Right atrium auricular region (tissue), 2 donors: Measurements from ENCODE around the gene CCL21. TPM values are rescaled to one million over a fixed set of nuclear protein-coding genes. Genes with fewer than 3 reads are reported as not detected.
A peak's percentile ranks its signal among the peaks of the same experiment; 100 is the strongest.

Experiments
- DNase-seq: peaks from one replicate; pipeline ENCODE4 v3.0.0-alpha.2; 2019; ENCODE audit warnings: low spot score
- H3K27ac ChIP-seq, 2 donors: fragments of 200-600 bp; sonication (generic); 1 replicate in 1 of 2; 2 replicates in 1 of 2; pipeline ENCODE4 v1.5.1; 2016 to 2019
- H3K27me3 ChIP-seq, 2 donors: fragments of 200-600 bp; sonication (generic); one replicate each; pipeline versions ENCODE4 v1.5.1 to v1.6.0; 2017 to 2019
- H3K36me3 ChIP-seq: fragments of 200-600 bp; sonication (generic); one replicate; pipeline ENCODE4 v1.5.1; 2016
- H3K4me1 ChIP-seq, 2 donors: fragments of 200-600 bp; sonication (generic); one replicate each; pipeline versions ENCODE4 v1.5.1 to v1.6.0; 2017 to 2019
- H3K4me3 ChIP-seq, 2 donors: fragments of 200-600 bp; sonication (generic); 1 replicate in 1 of 2; 2 replicates in 1 of 2; pipeline ENCODE4 v1.5.1; 2017 to 2019; ENCODE audit warnings: mild to moderate bottlenecking in 1 of 2, moderate library complexity in 1 of 2
- H3K9me3 ChIP-seq, 2 donors: fragments of 200-600 bp; sonication (generic); one replicate each; pipeline ENCODE4 v1.5.1; 2019
- total RNA-seq, 2 donors: library from RNA; depleted of rRNA; stranded (reverse); fragments of >200 nt; gene quantifications; one replicate each; pipeline ENCODE4 v1.1.0, GENCODE V29; 2016
- TF ChIP-seq, protein P1 (sequence below), 2 donors: fragments of 200-600 bp; sonication (generic); IDR thresholded peaks; one replicate each; pipeline ENCODE4 v1.5.1; 2019; ENCODE audit warnings: antibody characterized with exemption in 2 of 2

CCL21 gene
- total RNA-seq, 2 donors from 2014 or later, result 2.9 to 26.5 TPM

DNA sequence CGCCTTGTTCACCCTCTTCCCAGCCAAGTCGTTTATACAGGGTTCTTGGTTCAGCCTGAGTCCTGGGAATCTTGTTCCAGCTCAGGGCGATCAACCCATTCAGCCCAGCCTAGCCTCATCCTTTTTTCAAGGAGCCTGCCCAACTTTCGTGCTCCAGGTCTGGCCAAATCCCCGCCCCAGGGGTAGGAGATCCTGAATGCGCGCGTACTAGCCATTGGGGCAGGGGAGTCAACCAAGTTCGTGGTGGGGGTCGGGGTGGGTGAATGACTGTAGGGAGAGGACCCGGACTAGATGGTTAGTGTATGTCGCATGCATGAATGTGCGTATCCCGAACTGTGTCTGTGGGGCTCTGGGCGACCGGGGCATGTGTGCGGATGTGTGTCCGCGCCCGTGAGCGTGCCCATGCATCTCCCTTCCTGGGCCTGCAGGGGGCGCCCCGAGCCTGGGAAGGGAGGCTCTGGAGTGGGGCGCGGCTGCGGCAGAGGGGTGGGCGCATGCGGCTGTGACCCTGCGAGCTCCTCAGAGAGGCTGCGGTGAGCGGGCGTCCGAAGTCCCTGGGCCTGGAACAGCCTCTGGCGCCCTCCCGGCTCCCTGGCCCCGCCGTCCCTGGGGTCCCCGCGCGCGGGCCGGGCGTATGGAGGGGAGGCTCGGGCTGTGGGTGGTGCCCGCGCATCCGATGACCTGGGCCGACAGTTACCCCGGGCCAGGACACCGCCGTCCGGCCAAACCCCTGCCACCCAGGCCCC is 8.7 kb downstream of the CCL21 start:
- Histone ChIP-seq H3K27ac (peak overlapping the region; percentile 79 to 82), H3K4me1 (peaks cover 0 to 9% of the 10 kb centered on the region in 2 donors), H3K36me3 (no peaks in the 10 kb centered on the region), H3K9me3 (no peaks in the 10 kb centered on the region), H3K27me3 (no peaks in the 10 kb centered on the region), H3K4me3 (peak overlapping the region; percentile 62 to 86)
- peak; percentile 77 for DNase-seq
- TF ChIP-seq, protein P1, sequence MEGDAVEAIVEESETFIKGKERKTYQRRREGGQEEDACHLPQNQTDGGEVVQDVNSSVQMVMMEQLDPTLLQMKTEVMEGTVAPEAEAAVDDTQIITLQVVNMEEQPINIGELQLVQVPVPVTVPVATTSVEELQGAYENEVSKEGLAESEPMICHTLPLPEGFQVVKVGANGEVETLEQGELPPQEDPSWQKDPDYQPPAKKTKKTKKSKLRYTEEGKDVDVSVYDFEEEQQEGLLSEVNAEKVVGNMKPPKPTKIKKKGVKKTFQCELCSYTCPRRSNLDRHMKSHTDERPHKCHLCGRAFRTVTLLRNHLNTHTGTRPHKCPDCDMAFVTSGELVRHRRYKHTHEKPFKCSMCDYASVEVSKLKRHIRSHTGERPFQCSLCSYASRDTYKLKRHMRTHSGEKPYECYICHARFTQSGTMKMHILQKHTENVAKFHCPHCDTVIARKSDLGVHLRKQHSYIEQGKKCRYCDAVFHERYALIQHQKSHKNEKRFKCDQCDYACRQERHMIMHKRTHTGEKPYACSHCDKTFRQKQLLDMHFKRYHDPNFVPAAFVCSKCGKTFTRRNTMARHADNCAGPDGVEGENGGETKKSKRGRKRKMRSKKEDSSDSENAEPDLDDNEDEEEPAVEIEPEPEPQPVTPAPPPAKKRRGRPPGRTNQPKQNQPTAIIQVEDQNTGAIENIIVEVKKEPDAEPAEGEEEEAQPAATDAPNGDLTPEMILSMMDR (IDR thresholded peaks at IDR 0.05), result peak; percentile 95 to 96

DNA sequence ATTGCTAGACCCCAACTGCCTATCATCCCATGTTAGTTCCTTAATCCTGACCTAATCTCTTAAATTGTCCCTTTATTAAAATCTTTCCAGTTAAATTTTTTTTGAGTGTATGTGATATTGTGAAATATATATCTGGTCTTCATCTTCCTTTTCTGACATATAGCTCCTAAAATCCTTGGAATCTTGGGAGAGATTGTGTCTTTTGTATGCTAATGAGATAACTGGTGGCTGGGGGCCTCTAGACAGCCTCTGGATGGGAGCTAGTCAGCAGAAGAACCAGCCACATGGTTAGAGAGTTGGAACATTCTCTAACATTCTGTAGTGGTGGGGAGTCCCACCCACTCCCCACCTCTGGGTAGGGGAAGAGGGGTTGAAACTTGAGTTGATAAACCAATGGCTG is 15.1 kb downstream of the CCL21 start:
- Histone ChIP-seq H3K36me3 (no peaks in the 10 kb centered on the region), H3K27me3 (no peaks in the 10 kb centered on the region), H3K9me3 (no peaks in the 10 kb centered on the region), H3K4me1 (no peaks in the 10 kb centered on the region), H3K4me3 (no peak overlapping the region), H3K27ac (no peak overlapping the region)
- DNase-seq, result no peak
- TF ChIP-seq, protein P1 (IDR thresholded peaks at IDR 0.05), result no peak

DNA sequence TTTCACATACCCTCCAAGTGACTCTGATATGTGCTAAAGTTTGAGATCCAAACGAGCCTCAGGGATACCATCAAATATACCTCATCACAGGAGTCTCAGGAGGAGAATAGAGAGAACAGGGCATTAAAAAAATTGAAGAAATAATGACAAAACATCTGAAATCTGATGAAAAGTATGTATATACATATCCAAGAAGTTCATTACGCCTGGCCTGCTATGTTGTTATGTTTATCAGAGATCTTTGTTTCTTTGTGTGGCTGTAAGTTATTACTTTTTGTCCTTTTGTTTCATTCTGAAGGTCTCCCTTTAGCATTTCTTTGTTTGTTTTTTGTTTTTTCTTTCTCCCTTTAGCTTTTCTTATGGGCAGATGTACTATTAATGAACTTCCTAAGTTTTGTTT is 16.4 kb downstream of the CCL21 start:
- no peak for DNase-seq
- H3K27me3 ChIP-seq, result no peaks in the 10 kb centered on the region
- no peak overlapping the region for H3K27ac ChIP-seq
- H3K9me3 ChIP-seq, result no peaks in the 10 kb centered on the region
- H3K36me3 ChIP-seq, result no peaks in the 10 kb centered on the region
- H3K4me1 ChIP-seq, result no peaks in the 10 kb centered on the region
- H3K4me3 ChIP-seq, result no peak overlapping the region
- TF ChIP-seq, protein P1 (IDR thresholded peaks at IDR 0.05), result no peak

DNA sequence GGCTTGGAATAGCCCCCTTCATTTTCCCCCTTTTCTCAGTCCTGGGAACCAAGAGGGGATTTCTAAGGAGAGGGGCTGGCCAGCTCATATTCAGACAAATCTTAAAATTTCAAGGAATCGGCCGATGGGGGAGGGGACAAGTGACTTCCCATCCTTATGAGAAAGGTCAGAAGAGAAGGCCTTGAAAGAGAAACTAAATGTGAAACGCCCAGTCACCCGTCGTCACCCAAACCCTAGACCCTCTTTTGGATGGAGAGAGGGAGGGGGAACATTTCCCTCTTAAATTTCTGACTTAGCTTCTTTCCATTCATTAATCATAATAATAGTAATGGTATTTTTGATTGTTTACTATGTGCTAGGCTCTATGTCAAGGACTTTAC is 18.0 kb downstream of the CCL21 start:
- H3K27ac ChIP-seq, result no peak overlapping the region
- no peak overlapping the region for H3K4me3 ChIP-seq
- H3K4me1 ChIP-seq, result no peaks in the 10 kb centered on the region
- H3K36me3 ChIP-seq, result no peaks in the 10 kb centered on the region
- no peak for DNase-seq
- no peaks in the 10 kb centered on the region for H3K27me3 ChIP-seq
- H3K9me3 ChIP-seq, result no peaks in the 10 kb centered on the region
- TF ChIP-seq, protein P1 (IDR thresholded peaks at IDR 0.05), result no peak

DNA sequence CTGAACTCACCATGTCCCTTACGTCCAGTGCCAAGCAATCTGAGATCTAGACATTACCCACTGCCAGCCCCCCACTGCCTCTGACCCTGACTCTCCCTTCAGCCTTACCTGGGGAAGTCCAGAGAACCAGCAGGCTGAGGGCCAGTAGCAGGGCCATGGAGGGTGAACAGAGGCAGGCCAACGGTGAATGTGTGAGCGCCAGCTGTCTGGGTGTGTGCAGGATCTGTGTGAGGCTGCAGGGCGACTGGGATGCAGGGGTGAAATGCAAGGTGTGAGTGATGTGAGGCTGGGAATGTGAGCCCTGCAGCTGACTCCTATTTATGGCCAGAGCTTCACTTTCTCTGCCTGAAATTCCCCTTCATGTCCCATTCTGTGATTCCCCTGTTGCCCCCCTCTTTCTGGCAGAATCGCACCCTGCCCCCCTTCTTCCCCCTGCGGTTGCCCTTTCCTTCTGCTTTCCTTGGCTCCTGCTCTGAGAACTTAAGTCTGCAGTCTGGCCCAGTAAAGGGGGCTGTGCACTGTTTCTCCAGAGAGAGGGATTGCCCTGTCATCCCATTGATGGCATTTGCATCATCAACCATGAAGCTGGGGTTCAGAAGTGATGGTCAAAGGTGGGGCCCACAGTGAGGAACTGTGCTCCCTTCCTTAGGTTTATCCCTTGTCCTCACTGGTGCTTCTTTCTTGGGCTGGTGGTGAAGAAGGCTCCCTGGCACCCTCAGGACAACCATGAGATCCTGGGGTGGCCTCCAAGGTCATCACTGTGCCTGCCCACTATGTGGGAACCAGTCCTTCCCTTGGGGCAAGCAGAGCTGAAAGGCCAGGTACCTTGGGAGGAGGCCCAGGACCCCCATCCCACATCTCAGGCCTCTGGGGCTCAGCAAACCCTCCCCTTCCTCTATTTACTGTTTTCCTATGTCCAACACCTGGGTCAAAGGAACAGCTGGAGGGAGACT is 18.7 kb downstream of the CCL21 start, which contains the start of gene CCL19:
TSS of gene CCL19 (minus strand) at position 294 of the 953 bp plus-strand sequence. CDS start at position 157, 137 bp downstream.
- Histone ChIP-seq H3K36me3 (no peaks in the 10 kb centered on the region), H3K4me3 (no peak within 1 kb of the TSS), H3K4me1 (no peaks in the 10 kb centered on the region), H3K9me3 (no peaks in the 10 kb centered on the region), H3K27ac (no peak within 1 kb of the TSS), H3K27me3 (no peaks in the 10 kb centered on the region)
- TF ChIP-seq, protein P1 (IDR thresholded peaks at IDR 0.05), result no peak
- no peak for DNase-seq
